ENCODE results near the gene ZNF784. TPM values are rescaled to one million over a fixed set of nuclear protein-coding genes. Genes with fewer than 3 reads are reported as not detected.

Gene ZNF784
- total and polyA plus RNA-seq, 2 of the 4 experiments (the other 2 are of a cell fraction): 2.5 to 3.7 TPM

GRCh38 chr19:55581145-55581822 is 43.1 kb downstream of the ZNF784 start:
- Histone ChIP-seq H3K9ac (ENCODE audit: low read depth, low read length) (peak overlapping the region; percentile 72), H4K8ac (ENCODE audit: low read depth in 2 of 2, low read length in 2 of 2) (peak overlapping the region; percentile 97 to 100), H2AK9ac (replicated peaks; ENCODE audit: low read depth, low read length, poor library complexity) (peak overlapping the region; percentile 91), H3K4me3 (ENCODE audit: insufficient read depth, low read depth, low read length) (peak overlapping the region; percentile 87), H4K91ac (ENCODE audit: insufficient read depth, low read depth, low read length) (peak overlapping the region; percentile 64), H2BK20ac (ENCODE audit: low read depth, low read length) (no peak overlapping the region), H3K56ac (ENCODE audit: extremely low read depth, insufficient read depth, low read length) (peak overlapping the region; percentile 28; the same call in 1 of the 2 replicates), H3K23ac (ENCODE audit: low read depth, low read length) (peak overlapping the region; percentile 54; the same call in 1 of the 2 replicates), H3K27ac (ENCODE audit: insufficient read depth, low read length) (peak overlapping the region; percentile 87), H3K14ac (replicated peaks; ENCODE audit: low read depth, low read length) (peak overlapping the region; percentile 85), H2BK15ac (ENCODE audit: low read depth, low read length) (no peak overlapping the region; the same call in 2 of the 3 replicates), H2BK5ac (ENCODE audit: low read depth, low read length, poor library complexity, severe bottlenecking) (peak overlapping the region; percentile 61), H3K36me3 (ENCODE audit: control insufficient read depth, insufficient read depth, low read length) (peaks cover 14% of the 10 kb centered on the region), H3K9me1 (ENCODE audit: insufficient read depth, low read length) (peaks cover 10% of the 10 kb centered on the region), H4K5ac (ENCODE audit: low read depth, low read length) (peak overlapping the region; percentile 88), H4K20me1 (ENCODE audit: insufficient read depth, low read length) (no peaks in the 10 kb centered on the region; the same call in 1 of the 2 replicates), H3K79me1 (ENCODE audit: low read depth in 1 of 2, low read length in 2 of 2) (peaks cover 4 to 26% of the 10 kb centered on the region in 2 experiments; a peak in 3 of 4 replicates), H3K4ac (ENCODE audit: low read depth, low read length) (peak overlapping the region; percentile 80), H3K18ac (ENCODE audit: low read depth, low read length) (no peak overlapping the region; the same call in 1 of the 2 replicates), H3K27me3 (ENCODE audit: control insufficient read depth, insufficient read depth, low read length) (no peaks in the 10 kb centered on the region), H3K4me1 (ENCODE audit: control insufficient read depth, insufficient read depth, low read length) (peaks cover 9% of the 10 kb centered on the region), H2AK5ac (ENCODE audit: low read depth, low read length) (peak overlapping the region; percentile 54; the same call in 1 of the 2 replicates), H2AFZ (replicated peaks; ENCODE audit: low read length, poor library complexity) (peak overlapping the region; percentile 96), H2BK120ac (ENCODE audit: low read depth, low read length) (0 out of 2 replicates have a peak overlapping the region, but pooled peaks have one; percentile 41), H3K9me3 (ENCODE audit: control insufficient read depth, insufficient read depth, low read length) (no peaks in the 10 kb centered on the region), H3K4me2 (ENCODE audit: low read depth, low read length) (peak overlapping the region; percentile 78)
- no peak for ATAC-seq (ENCODE audit: low read depth)
- no peak for TF ChIP-seq RCOR1 (IDR thresholded peaks at IDR 0.05; ENCODE audit: insufficient replicate concordance, low read length)
- no peak for TF ChIP-seq RAD21 (IDR thresholded peaks at IDR 0.05; ENCODE audit: low read length)
- no peak for TF ChIP-seq FOS (IDR thresholded peaks at IDR 0.05; ENCODE audit: low read depth, low read length)
- intact Hi-C loops (cut with micrococcal nuclease): loop anchor here (2.0 kb wide), 2 partner anchors 28 to 64 kb away; no protein-coding TSS in a partner anchor
- in situ Hi-C loops (cut with MboI; ENCODE audit: low sequenced_read_pairs): no loop called here
- dilution Hi-C loops (cut with HindIII; ENCODE audit: low sequenced_read_pairs, unreplicated experiment): no loop called here
- no TSS peak for BruUV-seq (replicated peaks)
- no peak for DNase-seq
- 45% methylated on average over 6 of the region's 12 CpGs; no CpG with 5 or more reads in 1 of the 2 experiments for WGBS, 2 experiments (ENCODE audit: extremely low coverage in 2 of 2, insufficient read length in 1 of 2)
- CTCF ChIA-PET: no interaction called here
- POLR2A ChIA-PET (ENCODE audit: unreplicated experiment): interaction anchor here (1.3 kb wide), 1 partner anchor 19 kb away, joined by 8 read pairs; the partner anchor contains the start of genes FIZ1 and ZNF524

All from IMR-90 (cell line).